ENCODE results near the gene SCAF1.

- TF ChIP-seq POLR2AphosphoS5 (IDR thresholded peaks at IDR 0.05) (no peak), RAD21 (conservative IDR thresholded peaks at IDR 0.05) (no peak), CTCF (IDR thresholded peaks at IDR 0.05; ENCODE audit: poor library complexity, severe bottlenecking) (no peak), EZH2 (IDR thresholded peaks at IDR 0.05; ENCODE audit: borderline replicate concordance, insufficient read depth, low read length, poor library complexity, severe bottlenecking) (no peak), REST (IDR thresholded peaks at IDR 0.05; ENCODE audit: borderline replicate concordance) (no peak), EP300 (conservative IDR thresholded peaks at IDR 0.05; ENCODE audit: poor library complexity, severe bottlenecking) (no peak), MXI1 (conservative IDR thresholded peaks at IDR 0.05; ENCODE audit: poor library complexity, severe bottlenecking) (no peak), SMC3 (conservative IDR thresholded peaks at IDR 0.05; ENCODE audit: poor library complexity) (no peak)
Observed at GRCh38 chr19:49684251-49684982, 42.4 kb downstream of the SCAF1 start.
